GM04504 (cell line): ENCODE measurements around the gene GPX1.
"Not testable (repeated sequence)": the region's sequence is repeated elsewhere in the genome, so short reads cannot be mapped to it uniquely, and the experiment has no call there.

ENCODE experiments used
- DNase-seq: peaks from one replicate; pipeline ENCODE4 v3.0.0-alpha.2; 2012; ENCODE audit warnings: low read depth

GPX1 gene

GRCh38 chr3:49357443-49358216, 523 bp downstream of the GPX1 start:
- DNase-seq: peak; percentile 73

- DNase-seq: not testable (repeated sequence)
Observed at GRCh38 chr3:49357095-49357442, 1.1 kb downstream of the GPX1 start.

- no peak for DNase-seq
Observed at GRCh38 chr3:49352890-49353421, 5.2 kb downstream of the GPX1 start.

GRCh38 chr3:49352281-49352680, 5.9 kb downstream of the GPX1 start:
- no peak for DNase-seq

- no peak for DNase-seq
Observed at GRCh38 chr3:49351521-49352011, 6.6 kb downstream of the GPX1 start.

GRCh38 chr3:49349348-49350114, 8.6 kb downstream of the GPX1 start:
- no peak for DNase-seq

- DNase-seq: not testable (repeated sequence)
Observed at GRCh38 chr3:49348361-49348760, 9.8 kb downstream of the GPX1 start.

- DNase-seq: no peak
Observed at GRCh38 chr3:49346797-49347251, 11.3 kb downstream of the GPX1 start.

GRCh38 chr3:49343163-49343562, 15.0 kb downstream of the GPX1 start:
- DNase-seq: no peak

- no peak for DNase-seq
Observed at GRCh38 chr3:49341996-49342395, 16.2 kb downstream of the GPX1 start.

GRCh38 chr3:49339941-49340800, 18.0 kb downstream of the GPX1 start, which contains the start of gene USP4:
Gene USP4 (minus strand): TSS chr3:49340053. CDS start chr3:49340024, 29 bp downstream.
- DNase-seq: peak; percentile 61

- DNase-seq: no peak
Observed at GRCh38 chr3:49339581-49339940, 18.6 kb downstream of the GPX1 start.

- no peak for DNase-seq
Observed at GRCh38 chr3:49333916-49334633, 24.1 kb downstream of the GPX1 start.

GRCh38 chr3:49333091-49333490, 25.1 kb downstream of the GPX1 start:
- no peak for DNase-seq

- no peak for DNase-seq
Observed at GRCh38 chr3:49329186-49329585, 29.0 kb downstream of the GPX1 start.

GRCh38 chr3:49328350-49328749, 29.8 kb downstream of the GPX1 start:
- not testable (repeated sequence) for DNase-seq

GRCh38 chr3:49327485-49327884, 30.7 kb downstream of the GPX1 start:
- DNase-seq: no peak

- DNase-seq: no peak
Observed at GRCh38 chr3:49324768-49325167, 33.4 kb downstream of the GPX1 start.

GRCh38 chr3:49316696-49317457, 41.3 kb downstream of the GPX1 start:
- DNase-seq: no peak

- DNase-seq: no peak
Observed at GRCh38 chr3:49313896-49314688, 44.1 kb downstream of the GPX1 start.
